ENCODE measurements around the gene NEDD4.
"Not testable (repeated sequence)": the region's sequence is repeated elsewhere in the genome, so short reads cannot be mapped to it uniquely, and the experiment has no call there.

DNA sequence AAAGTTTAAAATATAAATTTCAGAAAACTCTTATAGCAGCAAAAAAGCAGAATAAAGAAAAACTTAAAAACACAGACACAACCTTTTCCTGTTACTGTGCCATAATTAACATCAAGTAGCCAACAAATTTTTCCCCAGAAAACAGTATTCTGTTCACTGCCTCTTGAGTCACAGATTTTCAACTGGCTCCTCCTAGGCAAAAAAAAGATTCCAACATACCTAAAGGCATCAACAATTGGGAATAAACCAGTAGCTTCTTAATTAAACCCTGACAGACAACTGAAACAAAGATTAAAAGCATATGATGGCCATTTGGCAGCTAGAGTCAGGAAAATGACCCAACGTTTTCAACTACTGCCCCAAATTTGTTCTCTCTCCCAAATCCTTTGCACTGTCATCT, 10.9 kb upstream of the NEDD4 start:
- TF ChIP-seq POLR2AphosphoS2 (conservative IDR thresholded peaks at IDR 0.05; ENCODE audit: low read length); ELK1 (IDR thresholded peaks at IDR 0.05; ENCODE audit: low read depth, low read length); ZC3H11A (IDR thresholded peaks at IDR 0.05); EHF (CRISPR knock-in tag; IDR thresholded peaks at IDR 0.05); POLR2A (IDR thresholded peaks at IDR 0.05; ENCODE audit: low read length); HOXA7 (CRISPR knock-in tag; IDR thresholded peaks at IDR 0.05): not testable (repeated sequence)
- TF ChIP-seq, protein P1, sequence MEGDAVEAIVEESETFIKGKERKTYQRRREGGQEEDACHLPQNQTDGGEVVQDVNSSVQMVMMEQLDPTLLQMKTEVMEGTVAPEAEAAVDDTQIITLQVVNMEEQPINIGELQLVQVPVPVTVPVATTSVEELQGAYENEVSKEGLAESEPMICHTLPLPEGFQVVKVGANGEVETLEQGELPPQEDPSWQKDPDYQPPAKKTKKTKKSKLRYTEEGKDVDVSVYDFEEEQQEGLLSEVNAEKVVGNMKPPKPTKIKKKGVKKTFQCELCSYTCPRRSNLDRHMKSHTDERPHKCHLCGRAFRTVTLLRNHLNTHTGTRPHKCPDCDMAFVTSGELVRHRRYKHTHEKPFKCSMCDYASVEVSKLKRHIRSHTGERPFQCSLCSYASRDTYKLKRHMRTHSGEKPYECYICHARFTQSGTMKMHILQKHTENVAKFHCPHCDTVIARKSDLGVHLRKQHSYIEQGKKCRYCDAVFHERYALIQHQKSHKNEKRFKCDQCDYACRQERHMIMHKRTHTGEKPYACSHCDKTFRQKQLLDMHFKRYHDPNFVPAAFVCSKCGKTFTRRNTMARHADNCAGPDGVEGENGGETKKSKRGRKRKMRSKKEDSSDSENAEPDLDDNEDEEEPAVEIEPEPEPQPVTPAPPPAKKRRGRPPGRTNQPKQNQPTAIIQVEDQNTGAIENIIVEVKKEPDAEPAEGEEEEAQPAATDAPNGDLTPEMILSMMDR (IDR thresholded peaks at IDR 0.05) = not testable (repeated sequence)
- TF ChIP-seq, protein P2, sequence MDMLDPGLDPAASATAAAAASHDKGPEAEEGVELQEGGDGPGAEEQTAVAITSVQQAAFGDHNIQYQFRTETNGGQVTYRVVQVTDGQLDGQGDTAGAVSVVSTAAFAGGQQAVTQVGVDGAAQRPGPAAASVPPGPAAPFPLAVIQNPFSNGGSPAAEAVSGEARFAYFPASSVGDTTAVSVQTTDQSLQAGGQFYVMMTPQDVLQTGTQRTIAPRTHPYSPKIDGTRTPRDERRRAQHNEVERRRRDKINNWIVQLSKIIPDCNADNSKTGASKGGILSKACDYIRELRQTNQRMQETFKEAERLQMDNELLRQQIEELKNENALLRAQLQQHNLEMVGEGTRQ (IDR thresholded peaks at IDR 0.05) = not testable (repeated sequence)
- TF ChIP-seq, protein P3, sequence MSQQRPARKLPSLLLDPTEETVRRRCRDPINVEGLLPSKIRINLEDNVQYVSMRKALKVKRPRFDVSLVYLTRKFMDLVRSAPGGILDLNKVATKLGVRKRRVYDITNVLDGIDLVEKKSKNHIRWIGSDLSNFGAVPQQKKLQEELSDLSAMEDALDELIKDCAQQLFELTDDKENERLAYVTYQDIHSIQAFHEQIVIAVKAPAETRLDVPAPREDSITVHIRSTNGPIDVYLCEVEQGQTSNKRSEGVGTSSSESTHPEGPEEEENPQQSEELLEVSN (IDR thresholded peaks at IDR 0.05; ENCODE audit: borderline replicate concordance, low read depth) = not testable (repeated sequence)

Data from A549 (cell line).